ENCODE measurements around the gene EPS8L3.

Gene EPS8L3

DNA sequence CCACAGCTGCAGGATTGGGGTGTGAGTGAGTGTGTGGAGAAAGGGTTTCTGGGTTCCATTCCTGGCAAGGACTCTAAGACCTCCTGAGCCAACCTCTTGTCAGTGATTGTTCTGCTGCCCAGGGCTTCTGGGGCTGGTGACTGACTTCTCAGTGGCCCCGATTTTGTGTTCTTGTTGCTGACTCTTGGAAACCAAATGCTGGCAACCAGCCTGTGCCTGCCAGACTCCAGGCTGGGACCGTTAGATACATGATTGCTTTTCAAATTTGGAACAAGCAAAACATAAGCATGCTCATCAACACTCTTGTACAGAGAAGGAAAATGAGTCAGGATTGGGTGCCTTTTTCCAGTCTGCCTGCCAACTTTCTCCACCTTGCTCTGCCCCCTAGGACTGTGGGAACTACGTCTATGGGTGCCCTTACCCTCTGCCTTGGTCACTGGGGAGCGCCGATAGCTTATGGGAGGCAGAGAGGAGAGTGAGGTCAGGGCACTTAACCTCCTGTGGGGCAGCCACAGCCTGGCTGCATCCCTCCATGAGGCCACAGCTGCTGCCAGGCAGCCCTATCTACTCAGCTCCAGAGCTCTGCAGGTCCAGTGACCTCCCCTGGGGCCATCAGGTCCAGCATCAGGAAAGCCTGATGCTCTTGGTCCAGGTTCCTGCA lies 39.3 kb upstream of the EPS8L3 start:
- no peaks in the 10 kb centered on the region for H3K27me3 ChIP-seq (ENCODE audit: low read length)
- H3F3A ChIP-seq (ENCODE audit: insufficient read depth), result no peaks in the 10 kb centered on the region
- no peaks in the 10 kb centered on the region for H3K9me3 ChIP-seq (ENCODE audit: insufficient read depth, low read length)
- H3K4me2 ChIP-seq (ENCODE audit: low read depth, low read length, poor library complexity, severe bottlenecking), result no peak overlapping the region
- H3K9me2 ChIP-seq (replicated peaks; ENCODE audit: insufficient read depth, low read length), result no peaks in the 10 kb centered on the region
- no peak overlapping the region for H2AFZ ChIP-seq (ENCODE audit: low read depth, low read length, severe bottlenecking)
- H4K20me1 ChIP-seq (ENCODE audit: low read depth, low read length), result no peaks in the 10 kb centered on the region
- H3K79me2 ChIP-seq (ENCODE audit: insufficient read depth, low read length), result no peaks in the 10 kb centered on the region
- no peaks in the 10 kb centered on the region for H3K36me3 ChIP-seq (ENCODE audit: low read length)
- no peak for TF ChIP-seq EZH2phosphoT487 (conservative IDR thresholded peaks at IDR 0.05; ENCODE audit: low read length)
- TF ChIP-seq, protein P1, sequence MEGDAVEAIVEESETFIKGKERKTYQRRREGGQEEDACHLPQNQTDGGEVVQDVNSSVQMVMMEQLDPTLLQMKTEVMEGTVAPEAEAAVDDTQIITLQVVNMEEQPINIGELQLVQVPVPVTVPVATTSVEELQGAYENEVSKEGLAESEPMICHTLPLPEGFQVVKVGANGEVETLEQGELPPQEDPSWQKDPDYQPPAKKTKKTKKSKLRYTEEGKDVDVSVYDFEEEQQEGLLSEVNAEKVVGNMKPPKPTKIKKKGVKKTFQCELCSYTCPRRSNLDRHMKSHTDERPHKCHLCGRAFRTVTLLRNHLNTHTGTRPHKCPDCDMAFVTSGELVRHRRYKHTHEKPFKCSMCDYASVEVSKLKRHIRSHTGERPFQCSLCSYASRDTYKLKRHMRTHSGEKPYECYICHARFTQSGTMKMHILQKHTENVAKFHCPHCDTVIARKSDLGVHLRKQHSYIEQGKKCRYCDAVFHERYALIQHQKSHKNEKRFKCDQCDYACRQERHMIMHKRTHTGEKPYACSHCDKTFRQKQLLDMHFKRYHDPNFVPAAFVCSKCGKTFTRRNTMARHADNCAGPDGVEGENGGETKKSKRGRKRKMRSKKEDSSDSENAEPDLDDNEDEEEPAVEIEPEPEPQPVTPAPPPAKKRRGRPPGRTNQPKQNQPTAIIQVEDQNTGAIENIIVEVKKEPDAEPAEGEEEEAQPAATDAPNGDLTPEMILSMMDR (IDR thresholded peaks at IDR 0.05; ENCODE audit: insufficient read depth, low read length, poor library complexity, severe bottlenecking), result no peak
- no peak overlapping the region for H3K4me3 ChIP-seq (ENCODE audit: insufficient read depth, low read length, poor library complexity, severe bottlenecking)
- H3K9ac ChIP-seq (ENCODE audit: low read length), result no peak overlapping the region
- no peak overlapping the region for H3K27ac ChIP-seq (ENCODE audit: low read depth, low read length)

GRCh38 chr1:109802136-109802900 lies 38.6 kb upstream of the EPS8L3 start:
- no peak overlapping the region for H3K9ac ChIP-seq (ENCODE audit: low read length)
- H3K4me3 ChIP-seq (ENCODE audit: insufficient read depth, low read length, poor library complexity, severe bottlenecking), result no peak overlapping the region
- H4K20me1 ChIP-seq (ENCODE audit: low read depth, low read length), result no peaks in the 10 kb centered on the region
- no peak for TF ChIP-seq EZH2phosphoT487 (conservative IDR thresholded peaks at IDR 0.05; ENCODE audit: low read length)
- TF ChIP-seq, protein P1 (IDR thresholded peaks at IDR 0.05; ENCODE audit: insufficient read depth, low read length, poor library complexity, severe bottlenecking), result no peak
- no peaks in the 10 kb centered on the region for H3K27me3 ChIP-seq (ENCODE audit: low read length)
- no peak overlapping the region for H3K27ac ChIP-seq (ENCODE audit: low read depth, low read length)
- H3K36me3 ChIP-seq (ENCODE audit: low read length), result no peaks in the 10 kb centered on the region
- H3K79me2 ChIP-seq (ENCODE audit: insufficient read depth, low read length), result no peaks in the 10 kb centered on the region
- no peak overlapping the region for H3K4me2 ChIP-seq (ENCODE audit: low read depth, low read length, poor library complexity, severe bottlenecking)
- no peaks in the 10 kb centered on the region for H3F3A ChIP-seq (ENCODE audit: insufficient read depth)
- no peak overlapping the region for H2AFZ ChIP-seq (ENCODE audit: low read depth, low read length, severe bottlenecking)
- H3K9me3 ChIP-seq (ENCODE audit: insufficient read depth, low read length), result no peaks in the 10 kb centered on the region
- no peaks in the 10 kb centered on the region for H3K9me2 ChIP-seq (replicated peaks; ENCODE audit: insufficient read depth, low read length)

DNA sequence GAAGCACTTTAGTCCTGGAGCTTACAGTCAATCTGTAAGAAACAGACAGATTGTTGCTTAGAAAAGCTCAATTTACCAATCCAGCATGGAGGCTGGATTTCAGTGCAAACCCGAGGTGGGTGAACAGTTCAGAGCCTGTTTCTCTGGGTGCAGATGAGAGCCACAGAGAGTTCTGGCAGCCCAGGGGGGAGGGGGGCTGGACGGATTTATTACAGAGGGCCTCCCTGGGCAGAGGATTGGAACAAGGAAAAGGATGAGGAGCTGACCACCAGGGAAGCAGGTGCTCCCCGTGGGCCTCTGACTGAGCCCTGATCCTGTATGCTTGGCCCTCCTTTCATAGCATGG lies 38.0 kb upstream of the EPS8L3 start:
- Histone ChIP-seq H3K27ac (ENCODE audit: low read depth, low read length) (no peak overlapping the region), H4K20me1 (ENCODE audit: low read depth, low read length) (no peaks in the 10 kb centered on the region), H3K36me3 (ENCODE audit: low read length) (no peaks in the 10 kb centered on the region), H2AFZ (ENCODE audit: low read depth, low read length, severe bottlenecking) (no peak overlapping the region), H3K9ac (ENCODE audit: low read length) (no peak overlapping the region), H3F3A (ENCODE audit: insufficient read depth) (no peaks in the 10 kb centered on the region), H3K4me2 (ENCODE audit: low read depth, low read length, poor library complexity, severe bottlenecking) (no peak overlapping the region), H3K79me2 (ENCODE audit: insufficient read depth, low read length) (no peaks in the 10 kb centered on the region), H3K9me3 (ENCODE audit: insufficient read depth, low read length) (no peaks in the 10 kb centered on the region), H3K9me2 (replicated peaks; ENCODE audit: insufficient read depth, low read length) (no peaks in the 10 kb centered on the region), H3K4me3 (ENCODE audit: insufficient read depth, low read length, poor library complexity, severe bottlenecking) (no peak overlapping the region), H3K27me3 (ENCODE audit: low read length) (no peaks in the 10 kb centered on the region)
- TF ChIP-seq, protein P1 (IDR thresholded peaks at IDR 0.05; ENCODE audit: insufficient read depth, low read length, poor library complexity, severe bottlenecking), result no peak
- no peak for TF ChIP-seq EZH2phosphoT487 (conservative IDR thresholded peaks at IDR 0.05; ENCODE audit: low read length)

All from SU-DHL-6 (cell line).